Transverse colon (tissue), 4 donors: Measurements from ENCODE around the gene MYH10. TPM values are rescaled to one million over a fixed set of nuclear protein-coding genes. Genes with fewer than 3 reads are reported as not detected.

Experiments
- DNase-seq: peaks from one replicate; pipeline ENCODE4 v3.0.0-alpha.2; 2019
- H3K27ac ChIP-seq, 4 donors: fragments of 200-600 bp; sonication (generic); 2 replicates each; pipeline ENCODE4 v1.5.1; 2016 to 2018; ENCODE audit warnings: inconsistent platforms in 4 of 4
- H3K27me3 ChIP-seq: fragments of 200-600 bp; sonication (generic); 2 replicates; pipeline ENCODE4 v1.5.1; 2017; ENCODE audit warnings: inconsistent platforms
- H3K36me3 ChIP-seq, 4 donors: fragments of 200-600 bp; sonication (generic); 2 replicates each; pipeline ENCODE4 v1.5.1; 2017 to 2019; ENCODE audit warnings: inconsistent platforms in 4 of 4
- H3K4me1 ChIP-seq, 4 donors: fragments of 200-600 bp; sonication (generic); 2 replicates each; pipeline ENCODE4 v1.5.1; 2017 to 2020; ENCODE audit warnings: inconsistent platforms in 4 of 4
- H3K4me3 ChIP-seq, 4 donors: fragments of 200-600 bp; sonication (generic); 1 replicate in 1 of 4; 2 replicates in 3 of 4; pipeline versions ENCODE4 v1.5.1 to v1.6.1; 2017 to 2019; ENCODE audit warnings: inconsistent platforms in 4 of 4
- H3K9me3 ChIP-seq, 2 donors: fragments of 200-600 bp; sonication (generic); 2 replicates each; pipeline ENCODE4 v1.5.1; 2017 to 2019; ENCODE audit warnings: inconsistent platforms in 2 of 2
- EP300 ChIP-seq: sonication (generic); formaldehyde crosslinking; IDR thresholded peaks from one replicate; pipeline ENCODE4 v1.6.1; 2017; ENCODE audit warnings: antibody characterized with exemption, low read depth
- POLR2A ChIP-seq: fragments of 450-650 bp; IDR thresholded peaks from one replicate; pipeline ENCODE4 v1.6.1; 2016; ENCODE audit warnings: antibody characterized with exemption, mild to moderate bottlenecking, moderate library complexity
- POLR2AphosphoS5 ChIP-seq, 3 donors: sonication (generic); formaldehyde crosslinking; IDR thresholded peaks; one replicate each; pipeline ENCODE4 v1.6.1; 2016; ENCODE audit warnings: antibody characterized with exemption in 3 of 3
- WGBS, 2 donors: methylation state at CpG; one replicate each; pipeline ENCODE4 v1.1.5; 2018; ENCODE audit warnings: low coverage in 1 of 2; 5-methylcytosine and 5-hydroxymethylcytosine counted together
- in situ Hi-C, 4 donors: fragments of 200-750 bp; cut with MboI; loops; one replicate each; pipeline versions ENCODE4 v1.15.0 to v1.15.1; 2017; ENCODE audit warnings: low sequenced_read_pairs in 3 of 4, low pct_ligation_motif_present in 1 of 4, low pct_unique_long_range_greater_than_20kb in 1 of 4
- intact Hi-C: fragments of 100-400 bp; cut with DNase I; formaldehyde crosslinking; loops from one replicate; pipeline ENCODE4 v1.15.1; 2023; ENCODE audit warnings: low total_unique reads
- total RNA-seq, 4 donors: library from RNA; depleted of rRNA; stranded (reverse); fragments of >200 nt; gene quantifications; one replicate each; pipeline ENCODE4 v1.1.0, GENCODE V29; 2016
- TF ChIP-seq, protein P1 (sequence below), 5 experiments: fragments of 200-600 bp in 3 of 5; fragments of 450-650 bp in 2 of 5; sonication (generic) in 3 of 5; IDR thresholded peaks; 1 replicate in 2 of 5; 2 replicates in 3 of 5; pipeline ENCODE4 v1.5.1; 2016 to 2017; ENCODE audit warnings: antibody characterized with exemption in 5 of 5, inconsistent platforms in 3 of 5, mild to moderate bottlenecking in 2 of 5, moderate library complexity in 1 of 5

MYH10 gene
- total RNA-seq, 4 donors from 2014 or later = 3.7 to 71.2 (median 8.3) TPM

DNA sequence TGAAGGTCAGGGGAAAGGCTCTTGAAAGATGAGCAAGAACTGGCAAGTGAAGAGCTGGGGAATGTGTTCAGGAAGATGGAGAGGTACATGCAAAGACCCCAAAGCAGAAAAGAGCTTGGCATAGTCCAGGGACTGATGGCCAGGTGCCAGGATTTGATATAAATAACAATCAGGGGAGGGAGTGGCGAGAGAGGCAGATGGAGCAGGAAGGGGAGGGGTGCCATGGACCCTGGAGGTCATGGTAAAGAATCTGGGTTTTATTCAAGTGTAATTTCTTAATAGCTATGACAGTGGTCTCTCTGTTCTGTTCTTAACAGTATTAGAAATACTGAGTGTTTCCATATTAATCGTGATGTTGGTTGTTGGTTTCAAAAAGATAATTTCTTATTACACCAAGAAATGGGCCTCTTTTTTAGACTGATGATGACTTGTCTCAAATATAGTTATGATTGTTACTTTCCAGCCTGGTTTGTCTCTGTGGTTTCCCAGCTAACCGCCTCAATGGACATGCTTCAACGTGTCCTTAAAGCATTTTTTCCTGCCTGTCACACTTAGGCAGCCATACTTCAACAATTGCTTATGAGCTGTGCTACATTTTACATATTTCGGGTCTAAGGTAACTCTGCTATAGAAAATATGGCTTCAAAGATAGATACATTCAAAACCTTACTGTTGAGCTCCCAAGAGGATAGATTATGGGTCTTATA lies 49.4 kb downstream of the MYH10 start:
- Histone ChIP-seq H3K4me1 (no peaks in the 10 kb centered on the region), H3K27ac (no peak overlapping the region), H3K4me3 (no peak overlapping the region), H3K27me3 (no peaks in the 10 kb centered on the region), H3K9me3 (no peaks in the 10 kb centered on the region), H3K36me3 (no peaks in the 10 kb centered on the region)
- 70 to 77% methylated on average over 5 of the region's 5 CpGs for WGBS, 2 donors
- TF ChIP-seq, protein P1, sequence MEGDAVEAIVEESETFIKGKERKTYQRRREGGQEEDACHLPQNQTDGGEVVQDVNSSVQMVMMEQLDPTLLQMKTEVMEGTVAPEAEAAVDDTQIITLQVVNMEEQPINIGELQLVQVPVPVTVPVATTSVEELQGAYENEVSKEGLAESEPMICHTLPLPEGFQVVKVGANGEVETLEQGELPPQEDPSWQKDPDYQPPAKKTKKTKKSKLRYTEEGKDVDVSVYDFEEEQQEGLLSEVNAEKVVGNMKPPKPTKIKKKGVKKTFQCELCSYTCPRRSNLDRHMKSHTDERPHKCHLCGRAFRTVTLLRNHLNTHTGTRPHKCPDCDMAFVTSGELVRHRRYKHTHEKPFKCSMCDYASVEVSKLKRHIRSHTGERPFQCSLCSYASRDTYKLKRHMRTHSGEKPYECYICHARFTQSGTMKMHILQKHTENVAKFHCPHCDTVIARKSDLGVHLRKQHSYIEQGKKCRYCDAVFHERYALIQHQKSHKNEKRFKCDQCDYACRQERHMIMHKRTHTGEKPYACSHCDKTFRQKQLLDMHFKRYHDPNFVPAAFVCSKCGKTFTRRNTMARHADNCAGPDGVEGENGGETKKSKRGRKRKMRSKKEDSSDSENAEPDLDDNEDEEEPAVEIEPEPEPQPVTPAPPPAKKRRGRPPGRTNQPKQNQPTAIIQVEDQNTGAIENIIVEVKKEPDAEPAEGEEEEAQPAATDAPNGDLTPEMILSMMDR (IDR thresholded peaks at IDR 0.05) = no peak
- TF ChIP-seq POLR2A = no peak
- no peak for DNase-seq
- intact Hi-C loops (no loop called here), in situ Hi-C loops (no loop called here)

DNA sequence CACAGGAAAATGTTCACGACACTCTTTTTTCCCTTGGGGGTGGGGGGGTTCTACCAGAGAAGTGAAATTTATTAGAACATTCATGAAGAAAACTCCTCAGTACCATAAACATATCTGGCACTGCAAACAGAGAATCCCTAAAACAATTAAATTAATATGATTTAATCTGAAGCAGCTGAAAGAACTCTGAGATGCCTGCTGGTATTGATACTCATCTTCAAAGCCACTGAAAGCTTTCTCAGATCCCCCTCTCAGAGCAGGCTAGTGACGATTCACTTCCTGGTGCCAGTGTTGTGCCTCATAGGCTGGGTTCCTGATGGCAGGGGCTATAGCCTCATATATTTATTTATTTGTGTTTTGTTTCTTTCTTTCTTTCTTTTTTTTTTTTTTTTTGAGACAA lies 52.7 kb downstream of the MYH10 start:
- Histone ChIP-seq H3K4me1 (no peaks in the 10 kb centered on the region), H3K9me3 (no peaks in the 10 kb centered on the region), H3K27me3 (no peaks in the 10 kb centered on the region), H3K36me3 (no peaks in the 10 kb centered on the region), H3K4me3 (no peak overlapping the region), H3K27ac (no peak overlapping the region)
- 58 to 90% methylated on average over 2 of the region's 2 CpGs for WGBS, 2 donors
- no peak for TF ChIP-seq EP300
- no peak for TF ChIP-seq POLR2A
- intact Hi-C loops (no loop called here), in situ Hi-C loops (loop anchor here in 1 of 4 donors (10.0 kb wide), 1 partner anchor 167 kb away; the partner anchor contains the start of gene CCDC42)
- no peak for DNase-seq

DNA sequence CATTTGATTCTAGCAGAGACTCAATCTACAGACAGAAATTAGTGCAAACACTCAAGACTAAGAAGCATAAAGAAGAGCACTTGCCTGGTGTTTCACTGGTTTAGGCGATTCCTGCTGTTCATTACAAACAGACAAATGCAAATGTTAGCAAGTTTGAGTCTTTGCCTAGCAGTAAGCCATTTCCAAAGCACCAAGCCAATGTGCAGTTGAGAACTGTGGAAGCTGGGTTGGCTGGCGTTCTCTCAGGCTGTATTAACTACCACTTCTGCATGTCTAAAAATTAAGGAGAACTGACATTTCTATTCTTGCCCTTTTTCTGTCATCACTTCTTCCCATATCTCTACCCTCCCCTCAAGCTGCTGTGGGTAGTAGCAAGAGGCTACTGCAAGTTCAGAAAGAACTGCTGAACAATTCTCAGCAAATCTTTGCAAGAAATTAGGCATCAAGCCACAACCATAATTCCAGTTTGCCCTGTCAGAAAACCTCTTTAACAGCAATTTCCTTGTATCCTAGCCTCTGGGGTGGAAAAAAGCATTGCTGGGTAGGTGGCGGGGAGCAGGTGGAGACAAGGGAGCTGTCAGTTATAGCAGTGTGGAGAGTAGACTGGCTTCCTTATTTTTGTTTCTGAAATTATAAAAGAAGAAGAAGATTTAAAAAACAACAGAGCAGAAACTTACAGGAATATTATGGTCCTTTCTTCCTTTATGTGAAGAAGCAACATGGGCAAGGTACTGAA lies 53.8 kb downstream of the MYH10 start:
- no peak overlapping the region for H3K4me3 ChIP-seq
- intact Hi-C loops (no loop called here), in situ Hi-C loops (loop anchor here in 1 of 4 donors (10.0 kb wide), 1 partner anchor 168 kb away; the partner anchor contains the start of gene CCDC42)
- no peaks in the 10 kb centered on the region for H3K27me3 ChIP-seq
- no peaks in the 10 kb centered on the region for H3K9me3 ChIP-seq
- no peaks in the 10 kb centered on the region for H3K4me1 ChIP-seq
- DNase-seq = no peak
- H3K27ac ChIP-seq = no peak overlapping the region
- no peak for TF ChIP-seq POLR2A
- TF ChIP-seq, protein P1 (IDR thresholded peaks at IDR 0.05) = no peak
- no peak for TF ChIP-seq POLR2AphosphoS5 (IDR thresholded peaks at IDR 0.05)
- TF ChIP-seq EP300 = no peak
- H3K36me3 ChIP-seq = no peaks in the 10 kb centered on the region
- WGBS, 2 donors = 91 to 100% methylated on average over 2 to 3 of the region's 3 CpGs

DNA sequence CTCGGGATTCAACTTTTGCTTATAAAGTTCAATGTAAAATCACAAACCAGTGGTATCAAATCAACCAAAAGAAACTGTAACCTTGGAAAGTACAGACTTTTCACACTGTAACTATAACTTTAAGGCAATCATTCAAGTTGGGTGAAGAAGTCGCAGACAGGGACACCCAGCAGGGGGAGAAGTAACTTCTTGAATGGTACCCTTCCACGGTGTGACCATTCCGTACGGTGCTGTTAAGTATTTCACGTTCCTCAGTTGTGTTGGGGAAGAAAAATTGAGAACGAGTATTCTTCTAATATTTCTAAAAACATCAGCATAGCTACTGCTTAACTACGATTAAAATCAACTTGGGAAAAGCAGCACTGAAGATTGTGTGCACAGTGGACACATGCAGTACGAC lies 55.8 kb downstream of the MYH10 start:
- H3K4me3 ChIP-seq = no peak overlapping the region
- H3K36me3 ChIP-seq = no peaks in the 10 kb centered on the region
- intact Hi-C loops (no loop called here), in situ Hi-C loops (loop anchor here in 1 of 4 donors (10.0 kb wide), 1 partner anchor 170 kb away; the partner anchor contains the start of gene CCDC42)
- TF ChIP-seq EP300 (no peak), POLR2A (no peak), POLR2AphosphoS5 (IDR thresholded peaks at IDR 0.05) (no peak)
- TF ChIP-seq, protein P1 (IDR thresholded peaks at IDR 0.05) = peak in 2 of 5 experiments; percentile 16 to 34
- no peaks in the 10 kb centered on the region for H3K4me1 ChIP-seq
- H3K27me3 ChIP-seq = no peaks in the 10 kb centered on the region
- no peak for DNase-seq
- 65 to 85% methylated on average over 7 to 9 of the region's 9 CpGs for WGBS, 2 donors
- no peak overlapping the region for H3K27ac ChIP-seq
- no peaks in the 10 kb centered on the region for H3K9me3 ChIP-seq
